Lung (tissue), 12 donors: Measurements from ENCODE around the gene UVSSA. TPM values are rescaled to one million over a fixed set of nuclear protein-coding genes. Genes with fewer than 3 reads are reported as not detected.

Experiments used
- ATAC-seq: fragments of 200-7000 bp; cut with Tn5 transposase; one replicate; pipeline ENCODE4 v1.9.1; 2020; ENCODE audit warnings: moderate number of reproducible peaks; ENCODE audit not compliant: insufficient read depth, low FRiP score
- DNase-seq, 3 donors: peaks; one replicate each; pipeline ENCODE4 v3.0.0-alpha.2; 2013 to 2017
- H3K27ac ChIP-seq, 2 donors: one replicate each; pipeline ENCODE4 v1.5.1; 2013; ENCODE audit warnings: mild to moderate bottlenecking in 2 of 2, moderate library complexity in 2 of 2, control low read depth in 1 of 2, inconsistent platforms in 1 of 2, low read depth in 1 of 2, low read length in 1 of 2
- H3K27me3 ChIP-seq, 3 donors: one replicate each; pipeline ENCODE4 v1.5.1; 2013; ENCODE audit warnings: low read length in 2 of 3; ENCODE audit not compliant: control insufficient read depth in 3 of 3, insufficient read depth in 3 of 3
- H3K36me3 ChIP-seq, 4 donors: one replicate each; pipeline ENCODE4 v1.5.1; 2013; ENCODE audit warnings: low read length in 4 of 4, mild to moderate bottlenecking in 1 of 4, moderate library complexity in 1 of 4; ENCODE audit not compliant: control insufficient read depth in 4 of 4, insufficient read depth in 4 of 4
- H3K4me1 ChIP-seq, 5 donors: one replicate each; pipeline ENCODE4 v1.5.1; 2013; ENCODE audit warnings: low read length in 5 of 5, mild to moderate bottlenecking in 2 of 5, moderate library complexity in 1 of 5; ENCODE audit not compliant: control insufficient read depth in 5 of 5, insufficient read depth in 5 of 5
- H3K4me3 ChIP-seq: one replicate; pipeline ENCODE4 v1.5.1; 2013; ENCODE audit warnings: mild to moderate bottlenecking, control low read depth, moderate library complexity
- H3K9ac ChIP-seq, 2 donors: one replicate each; pipeline ENCODE4 v1.5.1; 2013; ENCODE audit warnings: low read length in 2 of 2, control low read depth in 1 of 2; ENCODE audit not compliant: insufficient read depth in 1 of 2
- H3K9me3 ChIP-seq, 4 donors: one replicate each; pipeline ENCODE4 v1.5.1; 2013; ENCODE audit warnings: low read length in 3 of 4, mild to moderate bottlenecking in 1 of 4, moderate library complexity in 1 of 4; ENCODE audit not compliant: control insufficient read depth in 4 of 4, insufficient read depth in 3 of 4
- WGBS, 2 donors: extraction: QIAGEN DNeasy Blood & Tissue Kit; methylation state at CpG; one replicate each; pipeline ENCODE4 v1.1.7; 2013; 5-methylcytosine and 5-hydroxymethylcytosine counted together
- polyA plus RNA-seq, 2 donors: library from polyadenylated mRNA; stranded (reverse); fragments of 200-250 nt; gene quantifications; one replicate each; pipeline ENCODE4 v1.2.1, GENCODE V29; 2013
- total RNA-seq, 2 donors: library from RNA; depleted of rRNA in 1 of 2; stranded (reverse); fragments of >200 nt in 1 of 2; gene quantifications; one replicate each; pipeline ENCODE4 v1.2.1, GENCODE V29; 2014 to 2021
- TF ChIP-seq, protein P1 (sequence below): IDR thresholded peaks from 2 replicates; pipeline ENCODE4 v1.5.1; 2012; ENCODE audit warnings: mild to moderate bottlenecking; ENCODE audit errors: control extremely low read depth, extremely low read depth
- donor health status: control.
- donor health status: control.
- donor health status: Bipolar disorder and iron deficiency.
- donor health status: healthy.
- donor health status: DM: yes; HTN: yes; CAD: no.

UVSSA gene
- total and polyA plus RNA-seq, 4 donors, result 9.8 to 50.9 (median 17.7) TPM

DNA sequence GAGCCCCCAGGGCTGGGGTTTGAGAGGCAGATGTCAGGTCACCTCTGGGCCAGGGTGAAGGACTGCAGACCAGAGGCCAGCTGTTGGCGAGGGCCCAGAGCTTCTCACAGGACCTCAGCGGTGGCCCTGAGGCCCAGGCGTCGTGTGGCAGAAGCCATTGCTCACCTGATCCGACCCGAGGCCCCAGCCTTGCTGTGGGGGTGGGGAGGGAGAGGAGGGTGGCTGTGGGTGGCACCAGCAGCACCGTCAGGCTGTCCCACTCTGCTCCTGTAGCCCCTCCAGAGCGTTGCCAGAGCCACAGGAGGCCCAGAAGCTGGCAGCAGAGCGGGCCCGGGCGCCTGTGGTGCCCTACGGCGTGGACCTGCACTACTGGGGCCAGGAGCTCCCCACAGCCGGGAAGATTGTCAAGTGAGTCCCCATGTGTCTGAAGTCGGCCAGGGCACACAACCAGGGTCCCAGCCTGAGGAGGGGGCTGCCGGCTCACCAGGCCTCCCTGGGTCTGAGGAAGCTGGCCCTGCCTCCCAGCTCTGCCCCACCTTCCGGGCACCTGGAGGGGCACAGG is 28.8 kb downstream of the UVSSA start:
- Histone ChIP-seq H3K27ac (no peak overlapping the region), H3K36me3 (peaks cover 0 to 54% (median 4%) of the 10 kb centered on the region in 4 donors), H3K4me1 (no peaks in the 10 kb centered on the region), H3K4me3 (no peak overlapping the region), H3K9ac (no peak overlapping the region), H3K9me3 (no peaks in the 10 kb centered on the region), H3K27me3 (no peaks in the 10 kb centered on the region)
- TF ChIP-seq, protein P1, sequence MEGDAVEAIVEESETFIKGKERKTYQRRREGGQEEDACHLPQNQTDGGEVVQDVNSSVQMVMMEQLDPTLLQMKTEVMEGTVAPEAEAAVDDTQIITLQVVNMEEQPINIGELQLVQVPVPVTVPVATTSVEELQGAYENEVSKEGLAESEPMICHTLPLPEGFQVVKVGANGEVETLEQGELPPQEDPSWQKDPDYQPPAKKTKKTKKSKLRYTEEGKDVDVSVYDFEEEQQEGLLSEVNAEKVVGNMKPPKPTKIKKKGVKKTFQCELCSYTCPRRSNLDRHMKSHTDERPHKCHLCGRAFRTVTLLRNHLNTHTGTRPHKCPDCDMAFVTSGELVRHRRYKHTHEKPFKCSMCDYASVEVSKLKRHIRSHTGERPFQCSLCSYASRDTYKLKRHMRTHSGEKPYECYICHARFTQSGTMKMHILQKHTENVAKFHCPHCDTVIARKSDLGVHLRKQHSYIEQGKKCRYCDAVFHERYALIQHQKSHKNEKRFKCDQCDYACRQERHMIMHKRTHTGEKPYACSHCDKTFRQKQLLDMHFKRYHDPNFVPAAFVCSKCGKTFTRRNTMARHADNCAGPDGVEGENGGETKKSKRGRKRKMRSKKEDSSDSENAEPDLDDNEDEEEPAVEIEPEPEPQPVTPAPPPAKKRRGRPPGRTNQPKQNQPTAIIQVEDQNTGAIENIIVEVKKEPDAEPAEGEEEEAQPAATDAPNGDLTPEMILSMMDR, result no peak
- no peak for ATAC-seq
- no peak for DNase-seq
- WGBS, 2 donors, result 89 to 93% methylated on average over 14 to 17 of the region's 17 CpGs

GRCh38 chr4:1376391-1376840 is 29.4 kb downstream of the UVSSA start:
- TF ChIP-seq, protein P1, result no peak
- 91 to 94% methylated on average over 23 of the region's 23 CpGs for WGBS, 2 donors
- no peak for ATAC-seq
- DNase-seq, result no peak
- Histone ChIP-seq H3K4me3 (no peak overlapping the region), H3K36me3 (peaks cover 0 to 56% (median 4%) of the 10 kb centered on the region in 4 donors), H3K27ac (no peak overlapping the region), H3K9ac (no peak overlapping the region), H3K4me1 (no peaks in the 10 kb centered on the region), H3K27me3 (no peaks in the 10 kb centered on the region), H3K9me3 (no peaks in the 10 kb centered on the region)

DNA sequence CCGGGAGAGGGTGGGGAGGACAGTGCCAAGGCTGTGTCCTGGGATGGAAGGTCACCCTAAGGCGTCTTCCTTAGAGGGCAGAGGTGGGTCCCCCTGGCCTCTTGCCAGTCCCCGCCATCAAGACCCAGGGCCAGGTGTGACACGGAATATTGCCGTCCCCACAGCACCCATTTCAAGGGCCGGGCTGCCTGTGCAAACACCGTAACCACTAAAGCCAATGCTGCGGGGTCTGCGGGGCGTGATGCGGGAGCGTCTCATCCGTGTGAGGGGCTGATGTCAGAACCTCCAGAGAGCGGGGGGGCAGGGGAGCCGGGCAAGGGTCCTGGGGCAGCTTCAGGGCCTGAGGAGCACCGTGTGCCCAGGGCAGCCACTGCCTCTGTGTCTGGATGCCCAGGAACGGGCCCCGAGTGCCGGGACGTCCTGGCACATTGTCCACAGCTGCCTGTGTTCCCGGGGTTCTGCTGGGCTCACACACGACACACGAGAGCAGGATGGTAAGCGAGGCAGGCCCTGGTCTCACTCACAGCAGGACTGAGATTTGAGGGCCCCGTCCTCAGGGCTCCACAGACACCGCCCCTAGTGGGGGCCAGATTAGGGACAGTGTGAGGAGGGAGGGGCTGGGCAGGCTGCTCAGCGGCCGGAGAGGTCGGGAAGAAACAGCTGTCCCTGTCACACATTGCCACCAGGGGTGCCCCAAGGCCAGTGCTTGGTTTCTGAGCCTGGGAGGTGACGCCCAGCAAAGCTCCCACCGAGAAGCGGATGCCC is 30.0 kb downstream of the UVSSA start:
- DNase-seq (no peak), ATAC-seq (no peak)
- H3K27ac ChIP-seq, result no peak overlapping the region
- no peaks in the 10 kb centered on the region for H3K27me3 ChIP-seq
- TF ChIP-seq, protein P1, result no peak
- 93% methylated on average over 32 of the region's 32 CpGs for WGBS, 2 donors
- no peaks in the 10 kb centered on the region for H3K9me3 ChIP-seq
- H3K4me1 ChIP-seq, result no peaks in the 10 kb centered on the region
- peaks cover 0 to 58% (median 4%) of the 10 kb centered on the region in 4 donors for H3K36me3 ChIP-seq
- H3K4me3 ChIP-seq, result no peak overlapping the region
- H3K9ac ChIP-seq, result no peak overlapping the region
